Esophagus squamous epithelium (tissue), 4 donors: Measurements from ENCODE around the gene TMEM100.

Experiments
- CTCF ChIP-seq, 6 experiments: fragments of 450-650 bp in 4 of 6; fragments of 200-600 bp in 2 of 6; sonication (generic) in 2 of 6; IDR thresholded peaks; one replicate each; pipeline ENCODE4 v1.5.1; 2016 to 2019; ENCODE audit warnings: antibody characterized with exemption in 6 of 6, mild to moderate bottlenecking in 4 of 6, moderate library complexity in 4 of 6
- POLR2A ChIP-seq, 4 donors: fragments of 450-650 bp; IDR thresholded peaks; one replicate each; pipeline ENCODE4 v1.6.1; 2017; ENCODE audit warnings: antibody characterized with exemption in 4 of 4, mild to moderate bottlenecking in 4 of 4, moderate library complexity in 3 of 4

DNA sequence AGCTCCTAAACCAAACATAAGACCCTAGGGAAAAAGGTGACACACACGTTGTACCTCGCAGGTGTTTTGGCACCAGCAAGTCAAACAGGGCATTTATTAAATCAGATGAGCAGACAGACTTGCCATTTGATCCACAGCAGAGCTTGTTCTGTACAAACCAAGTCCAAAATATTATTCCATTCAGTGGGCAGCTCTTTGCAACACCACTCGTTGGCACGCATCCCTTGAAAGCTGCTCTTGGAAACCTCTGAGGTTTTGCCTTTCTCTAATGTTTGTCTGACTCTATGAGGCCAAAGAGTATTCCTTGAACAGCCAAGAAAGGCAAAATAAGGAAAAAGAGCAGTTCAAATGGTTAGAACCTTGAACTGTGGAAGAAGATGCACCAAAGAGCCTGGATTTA lies 12.7 kb downstream of the TMEM100 start:
- TF ChIP-seq CTCF (IDR thresholded peaks at IDR 0.05) (no peak), POLR2A (IDR thresholded peaks at IDR 0.05) (no peak)
